Mesenchymal stem cell (in vitro differentiated cells and primary cell): Measurements from ENCODE around the gene STK26.

Experiments used
- DNase-seq: peaks from one replicate; pipeline ENCODE4 v3.0.0-alpha.2; 2013
- H2AFZ ChIP-seq: one replicate; pipeline ENCODE4 v1.6.1; 2013; ENCODE audit warnings: low read depth, mild to moderate bottlenecking, control low read depth, inconsistent platforms, low read length, moderate library complexity
- H2AK5ac ChIP-seq: 2 replicates; pipeline ENCODE4 v1.6.1; 2013; ENCODE audit warnings: low read length, moderate library complexity, mild to moderate bottlenecking, inconsistent platforms; ENCODE audit not compliant: severe bottlenecking
- H2BK120ac ChIP-seq: one replicate; pipeline ENCODE4 v1.6.1; 2013; ENCODE audit warnings: low read depth, mild to moderate bottlenecking, inconsistent platforms, low read length, moderate library complexity
- H2BK12ac ChIP-seq, 2 experiments: one replicate each; pipeline ENCODE4 v1.6.1; 2013; ENCODE audit warnings: inconsistent platforms in 2 of 2, low read length in 2 of 2, mild to moderate bottlenecking in 2 of 2, moderate library complexity in 2 of 2, control low read depth in 1 of 2
- H2BK15ac ChIP-seq: one replicate; pipeline ENCODE4 v1.6.1; 2013; ENCODE audit warnings: mild to moderate bottlenecking, low read depth, inconsistent platforms; ENCODE audit not compliant: poor library complexity, severe bottlenecking
- H2BK5ac ChIP-seq: 2 replicates; pipeline ENCODE4 v1.6.1; 2013; ENCODE audit warnings: low read depth, mild to moderate bottlenecking, low read length, control low read depth, inconsistent platforms; ENCODE audit not compliant: poor library complexity, severe bottlenecking
- H3K14ac ChIP-seq, 2 experiments: one replicate each; pipeline ENCODE4 v1.6.1; 2013; ENCODE audit warnings: inconsistent platforms in 2 of 2, low read length in 2 of 2, control low read depth in 1 of 2, mild to moderate bottlenecking in 1 of 2, moderate library complexity in 1 of 2
- H3K18ac ChIP-seq, 2 experiments: one replicate each; pipeline ENCODE4 v1.6.1; 2013; ENCODE audit warnings: inconsistent platforms in 2 of 2, low read length in 2 of 2, control low read depth in 1 of 2, low read depth in 1 of 2, mild to moderate bottlenecking in 1 of 2
- H3K23ac ChIP-seq, 2 experiments: one replicate each; pipeline ENCODE4 v1.6.1; 2013; ENCODE audit warnings: inconsistent platforms in 2 of 2, low read length in 2 of 2, mild to moderate bottlenecking in 2 of 2, moderate library complexity in 2 of 2, control low read depth in 1 of 2
- H3K27ac ChIP-seq: 2 replicates; pipeline ENCODE4 v1.5.1; 2013; ENCODE audit warnings: mild to moderate bottlenecking, moderate library complexity, low read length, control low read depth, inconsistent platforms; ENCODE audit not compliant: poor library complexity, severe bottlenecking
- H3K27me3 ChIP-seq, 2 experiments: 2 replicates each; pipeline versions ENCODE4 v1.6.1 to v1.7.0; 2013; ENCODE audit warnings: low read length in 2 of 2, mild to moderate bottlenecking in 2 of 2, moderate library complexity in 2 of 2, control low read depth in 1 of 2, inconsistent platforms in 1 of 2; ENCODE audit not compliant: control insufficient read depth in 1 of 2, insufficient read depth in 1 of 2
- H3K36me3 ChIP-seq, 2 experiments: 2 replicates each; pipeline versions ENCODE4 v1.6.1 to v1.7.0; 2013; ENCODE audit warnings: low read length in 2 of 2, control low read depth in 1 of 2, inconsistent platforms in 1 of 2, low read depth in 1 of 2, mild to moderate bottlenecking in 1 of 2; ENCODE audit not compliant: insufficient read depth in 2 of 2, control insufficient read depth in 1 of 2
- H3K4ac ChIP-seq, 2 experiments: one replicate each; pipeline ENCODE4 v1.6.1; 2013; ENCODE audit warnings: inconsistent platforms in 2 of 2, low read length in 2 of 2, mild to moderate bottlenecking in 2 of 2, moderate library complexity in 2 of 2, control low read depth in 1 of 2, low read depth in 1 of 2
- H3K4me1 ChIP-seq: 2 replicates; pipeline ENCODE4 v1.6.1; 2013; ENCODE audit warnings: low read depth, low read length, control low read depth; ENCODE audit not compliant: control insufficient read depth, insufficient read depth
- H3K4me2 ChIP-seq: 2 replicates; pipeline ENCODE4 v1.6.1; 2013; ENCODE audit warnings: low read length, mild to moderate bottlenecking, inconsistent platforms; ENCODE audit not compliant: poor library complexity, severe bottlenecking
- H3K4me3 ChIP-seq, 2 experiments: 2 replicates each; pipeline versions ENCODE4 v1.5.1 to v1.7.0; 2013; ENCODE audit warnings: low read length in 2 of 2, mild to moderate bottlenecking in 2 of 2, control low read depth in 1 of 2, low read depth in 1 of 2; ENCODE audit not compliant: insufficient read depth in 1 of 2
- H3K79me1 ChIP-seq: replicated peaks from 2 replicates; pipeline ENCODE4 v1.6.1; 2013; ENCODE audit warnings: mild to moderate bottlenecking, control low read depth, low read length, inconsistent platforms; ENCODE audit not compliant: poor library complexity, severe bottlenecking
- H3K9ac ChIP-seq: 2 replicates; pipeline ENCODE4 v1.7.0; 2013; ENCODE audit warnings: mild to moderate bottlenecking, low read length, moderate library complexity
- H3K9me3 ChIP-seq: 2 replicates; pipeline ENCODE4 v1.7.0; 2013; ENCODE audit warnings: mild to moderate bottlenecking, low read length; ENCODE audit not compliant: control insufficient read depth
- H4K8ac ChIP-seq: one replicate; pipeline ENCODE4 v1.6.1; 2013; ENCODE audit warnings: inconsistent platforms, mild to moderate bottlenecking, low read length, moderate library complexity
- H4K91ac ChIP-seq: one replicate; pipeline ENCODE4 v1.6.1; 2013; ENCODE audit warnings: mild to moderate bottlenecking, low read length, inconsistent platforms
- WGBS: methylation state at CpG from one replicate; pipeline ENCODE4 v1.1.7; 2013; ENCODE audit warnings: mixed read lengths; 5-methylcytosine and 5-hydroxymethylcytosine counted together

STK26 gene

DNA sequence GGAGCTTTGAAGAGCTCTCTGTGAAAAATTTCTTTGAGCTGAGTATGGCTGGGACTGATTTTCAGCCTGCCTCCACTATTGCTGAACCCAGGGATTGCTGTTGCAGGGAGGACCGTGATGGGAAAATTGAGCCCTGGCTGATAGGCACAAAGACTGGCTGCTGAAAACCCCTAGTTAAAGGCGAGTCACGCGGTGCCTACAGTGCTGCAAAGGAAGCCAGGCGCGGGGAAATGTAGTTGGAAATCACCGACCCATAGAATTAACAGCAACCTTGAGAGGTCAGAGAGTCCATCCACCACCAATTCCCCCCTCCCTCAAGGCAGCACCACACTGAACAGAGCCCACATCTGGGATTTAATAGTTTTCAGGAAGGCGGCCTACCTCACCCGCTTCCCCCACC, 78.7 kb downstream of the STK26 start:
- Histone ChIP-seq H2BK15ac (no peak overlapping the region), H2BK5ac (no peak overlapping the region), H3K4me3 (no peak overlapping the region), H2BK120ac (no peak overlapping the region), H3K23ac (no peak overlapping the region), H3K4ac (no peak overlapping the region), H3K9me3 (no peaks in the 10 kb centered on the region), H2AFZ (no peak overlapping the region), H3K27me3 (peaks cover 0 to 37% of the 10 kb centered on the region in 2 experiments), H4K91ac (no peak overlapping the region), H3K4me1 (no peaks in the 10 kb centered on the region), H4K8ac (no peak overlapping the region), H3K14ac (no peak overlapping the region), H3K9ac (no peak overlapping the region), H3K27ac (no peak overlapping the region), H3K79me1 (no peaks in the 10 kb centered on the region), H2AK5ac (no peak overlapping the region), H3K36me3 (no peaks in the 10 kb centered on the region), H2BK12ac (no peak overlapping the region), H3K4me2 (no peak overlapping the region), H3K18ac (no peak overlapping the region)
- 89% methylated on average over 9 of the region's 9 CpGs for WGBS
- no peak for DNase-seq

DNA sequence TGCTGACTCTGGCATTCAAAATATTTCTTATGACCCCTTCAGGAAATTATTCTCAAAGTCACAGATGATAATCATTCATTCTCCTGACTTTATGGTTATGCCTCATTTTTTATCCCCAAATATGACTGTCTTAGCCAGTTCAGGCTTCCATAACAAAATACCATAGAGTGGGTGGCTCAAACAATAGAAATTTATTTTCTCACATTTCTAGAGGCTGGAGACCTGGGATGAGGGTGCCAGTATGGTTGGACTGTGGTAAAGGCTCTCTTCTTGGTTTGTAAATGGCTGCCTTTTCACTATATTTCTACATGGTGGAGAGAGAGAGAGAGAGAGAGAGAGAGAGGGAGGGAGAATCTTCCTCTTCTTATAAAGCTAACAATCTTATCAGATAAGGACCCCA, 84.2 kb downstream of the STK26 start:
- Histone ChIP-seq H2BK15ac (no peak overlapping the region), H3K79me1 (no peaks in the 10 kb centered on the region), H2AFZ (no peak overlapping the region), H3K9ac (no peak overlapping the region), H3K4ac (no peak overlapping the region), H3K36me3 (no peaks in the 10 kb centered on the region), H3K14ac (no peak overlapping the region), H3K4me2 (no peak overlapping the region), H3K9me3 (no peaks in the 10 kb centered on the region), H2BK5ac (no peak overlapping the region), H3K27ac (no peak overlapping the region), H4K8ac (no peak overlapping the region), H3K18ac (no peak overlapping the region), H2BK12ac (no peak overlapping the region), H3K23ac (no peak overlapping the region), H3K4me3 (no peak overlapping the region), H4K91ac (no peak overlapping the region), H2BK120ac (no peak overlapping the region), H3K27me3 (peaks cover 0 to 29% of the 10 kb centered on the region in 2 experiments), H2AK5ac (no peak overlapping the region), H3K4me1 (no peaks in the 10 kb centered on the region)
- DNase-seq, result no peak

DNA sequence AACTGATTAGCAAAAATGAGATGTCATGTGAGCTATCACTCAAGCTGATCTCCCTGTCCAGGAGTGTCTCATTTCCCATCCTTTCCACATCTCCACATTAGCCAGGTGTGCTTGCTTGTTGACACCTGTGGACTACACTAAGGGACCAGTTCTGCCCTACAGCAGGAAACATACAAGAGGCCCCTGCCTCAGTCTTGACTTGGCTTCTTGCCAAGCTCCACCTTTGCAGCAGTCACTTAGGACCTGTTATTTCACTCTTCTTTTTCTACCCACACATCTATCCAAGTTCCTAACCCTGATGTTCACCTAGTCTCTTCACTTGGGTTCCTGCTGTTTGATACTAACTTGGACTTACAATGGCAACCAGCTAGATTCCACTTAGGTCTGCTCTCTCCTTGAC, 91.5 kb downstream of the STK26 start:
- DNase-seq, result no peak
- no peak overlapping the region for H2BK15ac ChIP-seq

DNA sequence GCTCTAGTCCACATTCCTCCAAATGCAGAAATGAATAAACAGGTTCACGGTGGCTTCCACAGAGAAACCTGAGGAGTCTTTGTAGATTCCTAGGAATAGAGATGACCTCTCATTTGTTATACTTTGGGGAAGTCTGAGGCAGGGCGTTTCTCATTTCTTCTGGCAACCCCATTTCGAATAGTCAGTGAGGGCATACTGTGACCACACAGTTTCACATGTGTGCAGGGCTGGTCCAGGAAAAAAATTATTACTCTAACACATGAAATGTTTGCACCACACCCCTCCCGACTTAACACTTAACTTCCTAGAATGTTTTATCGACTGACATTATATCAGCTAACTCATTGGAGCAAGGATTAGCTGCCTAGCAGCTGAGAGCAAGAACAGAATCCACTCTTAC, 92.7 kb downstream of the STK26 start:
- Histone ChIP-seq H3K4ac (no peak overlapping the region), H3K4me2 (no peak overlapping the region), H3K36me3 (no peaks in the 10 kb centered on the region), H2AK5ac (no peak overlapping the region), H3K79me1 (no peaks in the 10 kb centered on the region), H3K9me3 (no peaks in the 10 kb centered on the region), H2BK15ac (no peak overlapping the region), H2BK120ac (no peak overlapping the region), H4K8ac (no peak overlapping the region), H3K27ac (no peak overlapping the region), H3K4me3 (no peak overlapping the region), H3K4me1 (peaks cover 3% of the 10 kb centered on the region), H3K18ac (no peak overlapping the region), H2BK12ac (no peak overlapping the region), H3K27me3 (peaks cover 0 to 6% of the 10 kb centered on the region in 2 experiments), H4K91ac (no peak overlapping the region), H3K9ac (no peak overlapping the region), H2AFZ (no peak overlapping the region), H2BK5ac (no peak overlapping the region), H3K23ac (no peak overlapping the region), H3K14ac (no peak overlapping the region)
- DNase-seq, result no peak
- WGBS, result 93% methylated on average over 4 of the region's 5 CpGs

More for the DNA sequence above, 91.5 kb downstream of the STK26 start:
- Histone ChIP-seq H3K9me3 (no peaks in the 10 kb centered on the region), H3K18ac (no peak overlapping the region), H2BK5ac (no peak overlapping the region), H3K27ac (no peak overlapping the region), H4K8ac (no peak overlapping the region), H3K14ac (no peak overlapping the region), H3K4me3 (no peak overlapping the region), H2BK120ac (no peak overlapping the region), H3K36me3 (no peaks in the 10 kb centered on the region), H3K4ac (no peak overlapping the region), H2BK12ac (no peak overlapping the region), H4K91ac (no peak overlapping the region), H3K79me1 (no peaks in the 10 kb centered on the region), H2AK5ac (no peak overlapping the region), H3K27me3 (peaks cover 0 to 18% of the 10 kb centered on the region in 2 experiments), H2AFZ (no peak overlapping the region), H3K4me2 (no peak overlapping the region), H3K23ac (no peak overlapping the region), H3K9ac (no peak overlapping the region), H3K4me1 (peaks cover under 1% of the 10 kb centered on the region)
